Brain pericyte (primary cell): Measurements from ENCODE around the gene CSF2.

ENCODE experiments used
- DNase-seq: peaks from one replicate; pipeline ENCODE4 v3.0.0-alpha.2; 2012; ENCODE audit warnings: low read depth, low spot score

Gene CSF2

DNA sequence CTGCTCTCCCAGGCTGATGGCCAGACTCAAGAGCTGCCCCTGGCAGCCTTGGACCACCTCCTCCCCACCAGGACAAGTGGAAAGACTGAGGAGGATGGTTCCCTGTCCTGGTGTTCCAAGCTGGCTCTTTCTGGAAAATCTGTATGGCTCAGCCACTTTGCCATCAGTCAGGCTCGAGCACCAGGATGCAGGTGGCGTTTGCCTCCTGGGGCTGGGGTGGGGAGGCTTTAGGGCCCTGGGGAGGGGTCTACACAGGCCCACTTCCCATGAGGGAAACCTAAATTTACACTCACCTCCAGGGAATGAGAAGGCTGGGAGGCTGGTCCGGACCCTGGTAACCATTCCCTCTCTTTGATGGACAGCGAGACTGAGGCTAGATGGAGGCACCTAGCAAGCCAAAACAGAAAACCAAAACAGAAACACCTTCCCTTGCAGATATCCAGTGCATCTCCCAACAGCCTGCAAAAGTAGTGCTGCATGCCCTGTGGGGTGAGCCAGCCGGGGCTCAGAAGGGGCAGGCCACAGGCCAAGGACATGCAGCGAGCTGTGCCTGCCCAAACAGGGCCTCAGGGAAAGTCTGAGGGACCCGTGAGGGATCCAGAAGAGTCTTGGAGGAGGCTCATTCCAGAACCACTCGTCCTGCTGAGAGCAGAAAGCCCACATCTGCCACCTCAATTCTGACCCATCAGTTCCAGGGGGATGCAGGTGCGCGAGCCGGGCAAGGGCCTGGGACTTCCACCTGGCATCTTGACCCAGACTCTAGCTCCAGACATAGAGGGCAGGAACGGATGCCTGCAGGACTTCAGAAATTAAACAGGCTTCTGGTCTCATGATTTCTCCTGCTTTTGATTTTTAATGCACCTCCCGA lies 5.4 kb upstream of the CSF2 start:
- DNase-seq, result no peak

DNA sequence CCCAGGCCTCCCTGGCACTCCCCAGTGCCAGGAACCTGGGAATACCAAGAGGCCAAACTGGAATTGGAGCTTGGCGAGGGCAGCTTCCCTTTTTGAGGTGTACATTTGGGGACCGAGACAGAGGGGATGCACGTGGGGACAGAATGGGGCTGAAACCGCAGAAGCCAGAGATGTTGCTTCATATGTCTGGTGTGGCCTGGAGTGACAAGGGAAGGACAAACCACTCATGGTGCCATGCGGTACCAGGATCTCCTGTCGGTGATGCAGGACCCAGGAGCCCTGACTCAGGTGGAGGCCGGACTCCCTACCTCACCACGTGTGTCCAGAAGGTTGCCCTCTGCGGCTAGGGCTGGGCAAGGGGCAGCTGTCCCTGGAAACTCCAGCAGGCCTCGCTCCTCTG lies 4.0 kb upstream of the CSF2 start:
- no peak for DNase-seq

DNA sequence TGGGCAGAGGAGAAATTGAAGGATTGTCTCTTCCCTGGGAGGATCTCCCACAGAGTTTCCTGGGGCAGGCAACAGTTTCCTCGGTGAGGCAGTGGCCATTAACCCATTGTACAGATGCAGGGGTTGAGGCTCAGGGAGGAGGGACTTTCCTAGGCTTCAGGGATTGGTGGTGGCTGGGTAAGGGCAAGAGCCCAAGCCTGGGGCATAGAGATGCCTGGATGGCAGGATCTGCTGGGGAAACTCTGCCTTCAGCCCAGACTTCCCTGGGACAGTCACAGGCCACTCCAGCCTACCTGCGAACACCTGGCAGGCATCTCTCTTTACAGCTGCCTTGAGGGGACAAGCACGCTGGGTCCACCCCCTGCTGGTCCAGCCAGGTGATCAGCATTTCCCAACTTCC lies 3.6 kb upstream of the CSF2 start:
- no peak for DNase-seq

GRCh38 chr5:132070460-132071337 lies 2.9 kb upstream of the CSF2 start:
- no peak for DNase-seq

- no peak for DNase-seq
Observed at GRCh38 chr5:132071338-132071707, 2.3 kb upstream of the CSF2 start.

GRCh38 chr5:132072070-132072469 lies 1.5 kb upstream of the CSF2 start:
- no peak for DNase-seq

DNA sequence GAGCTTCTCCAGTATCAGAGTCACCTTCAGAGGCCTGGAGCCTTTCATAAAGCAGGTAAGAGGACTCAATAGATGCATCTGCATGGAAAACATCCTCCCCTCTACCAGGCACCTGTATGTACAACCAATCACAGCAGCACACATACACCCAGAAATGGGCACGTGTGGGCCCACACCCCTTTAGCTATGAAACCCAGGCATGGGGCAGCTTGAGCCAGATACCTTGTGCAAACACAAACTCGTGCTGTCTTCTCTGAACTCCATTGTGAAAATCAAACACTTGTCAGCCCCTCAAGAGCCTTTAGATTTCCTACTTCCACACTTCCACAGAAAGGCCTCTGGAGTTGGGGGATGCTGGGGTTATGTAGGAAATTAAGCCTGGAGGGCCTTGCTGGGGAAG lies 1.1 kb upstream of the CSF2 start:
- DNase-seq, result no peak

GRCh38 chr5:132074091-132074771 lies 642 bp downstream of the CSF2 start:
- DNase-seq, result no peak

DNA sequence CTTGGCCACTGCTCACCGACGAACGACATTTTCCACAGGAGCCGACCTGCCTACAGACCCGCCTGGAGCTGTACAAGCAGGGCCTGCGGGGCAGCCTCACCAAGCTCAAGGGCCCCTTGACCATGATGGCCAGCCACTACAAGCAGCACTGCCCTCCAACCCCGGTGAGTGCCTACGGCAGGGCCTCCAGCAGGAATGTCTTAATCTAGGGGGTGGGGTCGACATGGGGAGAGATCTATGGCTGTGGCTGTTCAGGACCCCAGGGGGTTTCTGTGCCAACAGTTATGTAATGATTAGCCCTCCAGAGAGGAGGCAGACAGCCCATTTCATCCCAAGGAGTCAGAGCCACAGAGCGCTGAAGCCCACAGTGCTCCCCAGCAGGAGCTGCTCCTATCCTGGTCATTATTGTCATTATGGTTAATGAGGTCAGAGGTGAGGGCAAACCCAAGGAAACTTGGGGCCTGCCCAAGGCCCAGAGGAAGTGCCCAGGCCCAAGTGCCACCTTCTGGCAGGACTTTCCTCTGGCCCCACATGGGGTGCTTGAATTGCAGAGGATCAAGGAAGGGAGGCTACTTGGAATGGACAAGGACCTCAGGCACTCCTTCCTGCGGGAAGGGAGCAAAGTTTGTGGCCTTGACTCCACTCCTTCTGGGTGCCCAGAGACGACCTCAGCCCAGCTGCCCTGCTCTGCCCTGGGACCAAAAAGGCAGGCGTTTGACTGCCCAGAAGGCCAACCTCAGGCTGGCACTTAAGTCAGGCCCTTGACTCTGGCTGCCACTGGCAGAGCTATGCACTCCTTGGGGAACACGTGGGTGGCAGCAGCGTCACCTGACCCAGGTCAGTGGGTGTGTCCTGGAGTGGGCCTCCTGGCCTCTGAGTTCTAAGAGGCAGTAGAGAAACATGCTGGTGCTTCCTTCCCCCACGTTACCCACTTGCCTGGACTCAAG lies 1.5 kb downstream of the CSF2 start:
- DNase-seq, result no peak

GRCh38 chr5:132075719-132076077 lies 2.1 kb downstream of the CSF2 start:
- DNase-seq, result no peak

GRCh38 chr5:132076202-132076830 lies 2.7 kb downstream of the CSF2 start:
- no peak for DNase-seq

DNA sequence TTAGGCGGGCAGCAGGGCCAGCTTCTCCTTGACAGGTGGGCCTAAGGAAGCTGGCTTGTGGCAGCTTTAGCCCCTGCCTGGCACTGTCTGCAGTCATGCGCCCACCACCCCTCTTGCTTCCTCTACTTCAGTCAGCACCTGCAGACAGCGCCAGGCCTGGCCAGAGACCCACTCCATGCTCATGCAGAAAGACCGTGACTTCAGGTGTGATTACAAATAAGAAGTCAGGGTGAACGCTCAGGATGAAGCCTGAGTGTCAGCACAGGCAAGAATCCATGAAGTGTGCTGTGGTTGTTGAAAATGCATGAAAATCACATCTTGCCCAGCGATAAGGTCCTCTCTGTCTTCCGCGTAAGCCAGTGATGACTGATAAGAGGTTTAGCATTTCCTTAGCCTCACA lies 3.4 kb downstream of the CSF2 start:
- DNase-seq, result no peak

DNA sequence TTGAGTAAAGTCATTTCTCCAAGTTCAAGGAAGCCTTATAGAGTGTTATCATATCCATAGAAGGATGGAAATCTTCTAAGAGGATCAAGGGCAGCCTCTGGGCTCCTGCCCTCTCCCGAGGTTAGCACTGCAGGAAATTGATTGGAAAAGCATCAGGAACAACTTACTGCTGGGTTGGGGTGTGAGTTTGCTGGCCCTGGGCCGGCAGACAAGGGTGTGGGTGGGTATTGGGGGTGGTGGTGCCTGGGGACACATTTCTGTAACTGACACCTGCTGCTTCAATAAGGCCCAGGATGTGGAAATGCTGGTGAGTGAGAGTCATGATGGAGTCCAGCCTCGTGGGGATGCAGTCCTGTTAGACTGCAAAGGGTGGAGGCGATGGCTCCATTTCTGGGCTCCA lies 5.5 kb downstream of the CSF2 start:
- no peak for DNase-seq

DNA sequence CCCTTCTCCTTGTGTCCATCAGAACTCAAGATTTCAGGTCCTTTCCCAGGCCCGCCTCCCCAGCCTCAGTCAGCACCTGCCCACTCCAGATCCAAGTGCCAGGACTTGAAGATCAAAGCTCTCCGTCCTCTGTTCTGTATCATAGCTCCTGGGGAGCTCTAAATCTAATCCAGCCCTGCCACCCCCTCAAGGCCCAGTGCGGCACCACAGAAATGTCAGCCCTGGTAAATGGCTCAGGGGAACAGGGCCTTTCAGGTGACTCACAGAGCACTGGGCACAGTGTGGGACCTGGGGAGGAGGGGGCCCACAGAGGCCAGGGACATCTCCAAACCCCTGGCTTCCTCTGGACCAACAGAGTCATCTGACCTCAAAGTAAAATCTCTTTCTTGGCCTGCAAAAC lies 6.0 kb downstream of the CSF2 start:
- DNase-seq, result no peak

- DNase-seq, result no peak
Observed at GRCh38 chr5:132080595-132080994, 7.0 kb downstream of the CSF2 start.

- DNase-seq, result no peak
Observed at GRCh38 chr5:132081458-132081857, 7.9 kb downstream of the CSF2 start.

GRCh38 chr5:132082329-132083023 lies 8.9 kb downstream of the CSF2 start:
- DNase-seq, result no peak

- DNase-seq, result no peak
Observed at GRCh38 chr5:132083071-132083678, 9.6 kb downstream of the CSF2 start.

GRCh38 chr5:132085686-132086085 lies 12.1 kb downstream of the CSF2 start:
- DNase-seq, result no peak
